MV-4-11 (cell line): ENCODE measurements around the gene CALM1.

Source experiments
- DNase-seq: peaks from one replicate; lab custom pipeline; 2025; lab: John Stamatoyannopoulos, UW

Gene CALM1

GRCh38 chr14:90443161-90444076 is 46.6 kb downstream of the CALM1 start:
- no peak for DNase-seq

- DNase-seq: peak; percentile 32
Measured at GRCh38 chr14:90444077-90444696, 47.4 kb downstream of the CALM1 start.

GRCh38 chr14:90445011-90445410 is 48.2 kb downstream of the CALM1 start:
- no peak for DNase-seq

GRCh38 chr14:90446405-90446804 is 49.6 kb downstream of the CALM1 start:
- no peak for DNase-seq

GRCh38 chr14:90447720-90448497 is 51.1 kb downstream of the CALM1 start:
- DNase-seq: no peak

GRCh38 chr14:90449411-90449810 is 52.6 kb downstream of the CALM1 start:
- no peak for DNase-seq

- DNase-seq: no peak
Measured at GRCh38 chr14:90450151-90450550, 53.3 kb downstream of the CALM1 start.

- no peak for DNase-seq
Measured at GRCh38 chr14:90450667-90451066, 53.8 kb downstream of the CALM1 start.

- no peak for DNase-seq
Measured at GRCh38 chr14:90451443-90451842, 54.6 kb downstream of the CALM1 start.

GRCh38 chr14:90451961-90452360 is 55.1 kb downstream of the CALM1 start:
- DNase-seq: peak; percentile 75

- no peak for DNase-seq
Measured at GRCh38 chr14:90452366-90452765, 55.5 kb downstream of the CALM1 start.

- DNase-seq: no peak
Measured at GRCh38 chr14:90453401-90453951, 56.6 kb downstream of the CALM1 start.

GRCh38 chr14:90454041-90455000 is 57.5 kb downstream of the CALM1 start:
- DNase-seq: peak; percentile 20

- no peak for DNase-seq
Measured at GRCh38 chr14:90455100-90455571, 58.3 kb downstream of the CALM1 start.

GRCh38 chr14:90456551-90456950 is 59.7 kb downstream of the CALM1 start:
- DNase-seq: no peak

GRCh38 chr14:90457186-90457585 is 60.4 kb downstream of the CALM1 start:
- no peak for DNase-seq
